Suprapubic skin (tissue), 4 donors: Measurements from ENCODE around the gene LRIT1.

Experiments
- CTCF ChIP-seq, 2 donors: fragments of 200-600 bp in 1 of 2; fragments of 450-650 bp in 1 of 2; sonication (generic) in 1 of 2; IDR thresholded peaks; one replicate each; pipeline ENCODE4 v1.5.1; 2016 to 2019; ENCODE audit warnings: antibody characterized with exemption in 2 of 2, mild to moderate bottlenecking in 1 of 2, moderate library complexity in 1 of 2
- EP300 ChIP-seq: sonication (generic); formaldehyde crosslinking; IDR thresholded peaks from one replicate; pipeline ENCODE4 v1.6.1; 2017; ENCODE audit warnings: antibody characterized with exemption
- POLR2A ChIP-seq, 2 donors: fragments of 450-650 bp; IDR thresholded peaks; one replicate each; pipeline ENCODE4 v1.6.1; 2017; ENCODE audit warnings: antibody characterized with exemption in 2 of 2, mild to moderate bottlenecking in 2 of 2, moderate library complexity in 2 of 2
- POLR2AphosphoS5 ChIP-seq, 3 donors: sonication (generic); formaldehyde crosslinking; IDR thresholded peaks; one replicate each; pipeline ENCODE4 v1.6.1; 2017; ENCODE audit warnings: antibody characterized with exemption in 3 of 3

- TF ChIP-seq CTCF (IDR thresholded peaks at IDR 0.05) (no peak), POLR2AphosphoS5 (IDR thresholded peaks at IDR 0.05) (no peak), POLR2A (IDR thresholded peaks at IDR 0.05) (no peak), EP300 (no peak)
These were observed 6.2 kb upstream of the LRIT1 start for GRCh38 chr10:84247496-84247895.
